GM12801 (cell line): Measurements from ENCODE around the gene PTPRK.

Source experiments
- CTCF ChIP-seq: IDR thresholded peaks from one replicate; pipeline ENCODE4 v1.5.1; 2011; ENCODE audit warnings: control low read depth; ENCODE audit not compliant: insufficient read length; ENCODE audit errors: extremely low read depth

The PTPRK gene

DNA sequence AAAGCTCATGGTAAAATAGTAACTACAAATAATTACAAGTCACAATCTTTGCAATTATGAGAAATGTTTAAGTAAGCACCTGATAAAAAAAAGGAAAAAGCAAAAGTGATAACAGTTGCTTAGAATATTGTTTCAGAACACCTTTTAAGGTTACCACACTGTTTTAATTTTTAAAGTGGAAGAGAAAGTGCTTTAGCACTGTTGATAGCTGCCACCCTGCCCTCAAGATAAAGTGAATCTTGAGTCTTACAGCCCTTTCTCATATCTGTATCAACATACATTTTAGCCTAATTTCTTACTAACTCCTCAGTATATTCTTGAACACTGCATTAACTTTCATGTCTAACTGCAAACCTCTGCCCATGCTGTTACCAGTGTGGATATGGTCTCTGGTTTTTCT, 492.2 kb downstream of the PTPRK start:
- no peak for TF ChIP-seq CTCF

- TF ChIP-seq CTCF, result no peak
These were observed 494.9 kb downstream of the PTPRK start for GRCh38 chr6:128025478-128025877.

- TF ChIP-seq CTCF, result no peak
These were observed 495.4 kb downstream of the PTPRK start for GRCh38 chr6:128024969-128025368.

- no peak for TF ChIP-seq CTCF
These were observed 496.4 kb downstream of the PTPRK start for GRCh38 chr6:128024046-128024445.

DNA sequence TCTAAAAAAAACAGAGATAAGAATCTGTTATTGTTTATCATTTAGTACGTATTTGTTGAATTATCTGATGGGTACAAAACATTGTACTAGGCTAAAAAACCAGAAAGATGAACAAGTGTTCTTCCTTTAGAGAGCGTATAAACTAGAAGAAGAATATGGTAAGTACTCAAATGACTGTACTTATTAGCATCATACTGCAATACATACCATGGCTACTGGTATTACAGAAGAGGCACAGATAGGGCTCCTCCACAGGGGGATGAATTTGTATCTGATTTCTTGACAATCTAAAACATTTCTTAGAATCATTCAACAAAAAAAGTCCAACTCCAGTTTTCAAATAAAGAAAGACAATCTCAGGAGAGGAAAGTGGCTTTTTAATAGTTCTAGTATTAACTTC, 501.6 kb downstream of the PTPRK start:
- TF ChIP-seq CTCF, result no peak

DNA sequence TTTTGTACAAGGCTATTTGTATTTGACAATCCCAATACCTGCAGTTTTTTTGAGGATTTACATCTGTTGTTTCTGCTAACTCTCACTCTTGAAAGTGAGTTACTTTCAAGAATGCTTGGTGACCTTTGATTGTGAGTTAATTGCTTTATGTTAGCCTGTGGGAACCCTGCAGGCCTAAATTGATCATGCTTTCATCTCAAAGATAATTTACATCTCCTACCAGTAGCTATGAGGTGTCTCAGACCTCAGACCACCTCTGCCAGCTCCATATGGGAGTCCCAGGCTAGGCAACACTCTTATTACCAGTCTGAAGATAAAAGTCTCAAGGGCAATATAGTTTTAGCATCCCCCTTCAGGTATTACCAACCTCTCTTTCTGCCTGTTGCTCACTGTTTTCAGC, 503.1 kb downstream of the PTPRK start:
- no peak for TF ChIP-seq CTCF

GRCh38 chr6:128007658-128008057, 512.7 kb downstream of the PTPRK start:
- TF ChIP-seq CTCF, result no peak

DNA sequence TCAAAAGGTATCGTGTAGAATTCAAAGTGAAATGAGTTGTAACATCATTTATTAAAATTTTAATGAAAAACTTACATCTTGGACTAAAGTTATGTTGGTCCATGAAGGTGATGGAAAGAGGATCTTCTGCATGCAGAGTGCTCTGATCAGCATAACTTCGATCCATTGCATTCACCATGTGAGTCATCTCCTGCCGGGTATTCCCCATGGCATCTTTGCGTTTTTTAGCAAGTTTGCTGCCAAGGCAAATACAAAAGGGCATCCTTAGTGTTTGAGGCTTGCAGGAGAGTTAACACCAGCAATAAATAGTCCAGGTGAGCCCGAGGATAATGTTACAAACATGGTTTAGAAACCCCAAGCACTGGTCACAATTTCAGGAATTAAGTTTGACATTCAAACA, 515.4 kb downstream of the PTPRK start:
- TF ChIP-seq CTCF, result no peak
